Endothelial cell of umbilical vein (primary cell): ENCODE data around the gene OVOL3. TPM values are rescaled to one million over a fixed set of nuclear protein-coding genes. Genes with fewer than 3 reads are reported as not detected.

Experiments used
- BruUV-seq: library from RNA; stranded (reverse); fragments of 400-500 nt; replicated peaks from 2 replicates; lab custom pipeline; 2021; lab: Mats Ljungman, UMichigan
- CTCF ChIA-PET: fragments of 300-600, 350-600 bp; sonication (Branson Sonifier 250); formaldehyde crosslinking; loops from one replicate; lab custom pipeline; 2021; ENCODE audit warnings: antibody characterized with exemption, inconsistent platforms; lab: Charles Lee
- POLR2A ChIA-PET: fragments of 300-600, 350-600 bp; sonication (Branson Sonifier 250); formaldehyde crosslinking; loops from one replicate; lab custom pipeline; 2021; ENCODE audit warnings: antibody characterized with exemption, inconsistent platforms; lab: Charles Lee
- DNase-seq: peaks from one replicate; pipeline ENCODE4 v3.0.0-alpha.2; 2011; ENCODE audit warnings: low read depth, low spot score
- FAIRE-seq: peaks from 2 replicates; lab custom pipeline; 2011; peaks lifted over from hg19 to GRCh38; lab: Jason Lieb, UNC
- H2AFZ ChIP-seq: 2 replicates; pipeline ENCODE4 v1.6.0; 2012; ENCODE audit warnings: low read depth, low read length, control low read depth, inconsistent platforms
- H3K27ac ChIP-seq: 2 replicates; pipeline ENCODE4 v1.5.1; 2011; ENCODE audit warnings: low read depth, mild to moderate bottlenecking, control low read depth, low read length, moderate library complexity; ENCODE audit not compliant: insufficient read depth
- H3K27me3 ChIP-seq, 2 experiments: 2 replicates each; pipeline versions ENCODE4 v1.6.0 to v1.6.1; 2011; ENCODE audit warnings: low read length in 2 of 2, mixed read lengths in 1 of 2; ENCODE audit not compliant: control insufficient read depth in 2 of 2, insufficient read depth in 2 of 2
- H3K36me3 ChIP-seq, 2 experiments: 2 replicates in 1 of 2; 3 replicates in 1 of 2; pipeline ENCODE4 v1.5.1; 2011; ENCODE audit warnings: low read length in 2 of 2, mild to moderate bottlenecking in 1 of 2, moderate library complexity in 1 of 2; ENCODE audit not compliant: control insufficient read depth in 2 of 2, insufficient read depth in 2 of 2; ENCODE audit errors: extremely low read depth in 1 of 2
- H3K4me1 ChIP-seq: 3 replicates; pipeline ENCODE4 v1.5.1; 2011; ENCODE audit warnings: mild to moderate bottlenecking, low read length; ENCODE audit not compliant: control insufficient read depth, insufficient read depth; ENCODE audit errors: extremely low read depth
- H3K4me2 ChIP-seq: 2 replicates; pipeline ENCODE4 v1.6.1; 2011; ENCODE audit warnings: low read length, control low read depth, mixed read lengths; ENCODE audit not compliant: insufficient read depth
- H3K4me3 ChIP-seq, 3 experiments: fragments of 200-600 bp in 1 of 3; sonication (generic), shearing (Covaris generic) in 1 of 3; replicated peaks in 1 of 3; 2 replicates each; pipeline ENCODE4 v1.5.1; 2011 to 2016; ENCODE audit warnings: control low read depth in 3 of 3, low read length in 3 of 3, mild to moderate bottlenecking in 2 of 3, inconsistent platforms in 1 of 3, low read depth in 1 of 3, moderate library complexity in 1 of 3; ENCODE audit not compliant: insufficient read depth in 1 of 3
- H3K79me2 ChIP-seq: 2 replicates; pipeline ENCODE4 v1.6.0; 2012; ENCODE audit warnings: low read length, inconsistent platforms; ENCODE audit not compliant: control insufficient read depth, insufficient read depth
- H3K9ac ChIP-seq: replicated peaks from 2 replicates; pipeline ENCODE3; 2011; ENCODE audit warnings: low read length, control low read depth; ENCODE audit not compliant: insufficient read depth; ENCODE audit errors: extremely low read depth
- H3K9me1 ChIP-seq: replicated peaks from 3 replicates; pipeline ENCODE4 v1.6.0; 2011; ENCODE audit warnings: mild to moderate bottlenecking, low read length; ENCODE audit not compliant: control insufficient read depth, insufficient read depth; ENCODE audit errors: extremely low read depth
- H3K9me3 ChIP-seq: replicated peaks from 2 replicates; pipeline ENCODE4 v1.5.1; 2012; ENCODE audit warnings: low read length, inconsistent platforms; ENCODE audit not compliant: control insufficient read depth, insufficient read depth
- H4K20me1 ChIP-seq: replicated peaks from 2 replicates; pipeline ENCODE3; 2011; ENCODE audit warnings: mild to moderate bottlenecking, low read length; ENCODE audit not compliant: control insufficient read depth, insufficient read depth; ENCODE audit errors: extremely low read depth
- EZH2 ChIP-seq: IDR thresholded peaks from 2 replicates; pipeline ENCODE4 v1.6.1; 2012; ENCODE audit warnings: borderline replicate concordance, low read depth, mild to moderate bottlenecking, moderate library complexity, low read length, inconsistent platforms; ENCODE audit not compliant: severe bottlenecking
- FOS ChIP-seq: IDR thresholded peaks from 2 replicates; pipeline ENCODE4 v1.6.1; 2011; ENCODE audit warnings: mild to moderate bottlenecking, low read length, moderate library complexity, borderline replicate concordance; ENCODE audit not compliant: insufficient read depth
- GATA2 ChIP-seq: IDR thresholded peaks from 2 replicates; pipeline ENCODE4 v1.7.0; 2011; ENCODE audit warnings: low read depth, mild to moderate bottlenecking, moderate library complexity, mixed read lengths, low read length; ENCODE audit not compliant: insufficient read length, insufficient read depth
- JUN ChIP-seq: IDR thresholded peaks from 2 replicates; pipeline ENCODE4 v1.6.1; 2011; ENCODE audit warnings: borderline replicate concordance, low read depth; ENCODE audit not compliant: insufficient read length, insufficient read depth
- MYC ChIP-seq: IDR thresholded peaks from one replicate; pipeline ENCODE4 v1.6.1; 2011; ENCODE audit warnings: mild to moderate bottlenecking, low read depth, low read length
- POLR2A ChIP-seq: IDR thresholded peaks from 2 replicates; pipeline ENCODE4 v1.6.1; 2012; ENCODE audit warnings: low read depth, mild to moderate bottlenecking, control low read depth, low read length
- POLR2AphosphoS5 ChIP-seq: IDR thresholded peaks from 2 replicates; pipeline ENCODE4 v1.6.1; 2012; ENCODE audit warnings: low read depth, mild to moderate bottlenecking, control low read depth, low read length, moderate library complexity; ENCODE audit not compliant: insufficient read depth
- dilution Hi-C: fragments of 300-500 bp; cut with MboI; formaldehyde crosslinking; loops from one replicate; pipeline ENCODE4 v1.15.0; 2019; ENCODE audit warnings: low sequenced_read_pairs; ENCODE audit not compliant: extremely low pct_ligation_motif_present
- intact Hi-C: fragments of 100-400 bp; cut with micrococcal nuclease; formaldehyde crosslinking; loops from one replicate; pipeline ENCODE4 v1.10.0; 2022
- polyA plus RNA-seq, 4 experiments: library from polyadenylated mRNA; depleted of rRNA in 3 of 4; stranded (reverse) in 3 of 4; unstranded in 1 of 4; fragments of >200 nt; gene quantifications; 2 replicates each; pipeline versions ENCODE4 v1.2.1 to v1.2.3, GENCODE V29; 2011 to 2012; ENCODE audit warnings: missing spikeins in 1 of 4
- total RNA-seq: library from RNA; stranded (reverse); gene quantifications from 2 replicates; pipeline ENCODE4 v1.2.3, GENCODE V29; 2021
- TF ChIP-seq, protein P1 (sequence below), 2 donors: IDR thresholded peaks; 1 replicate in 1 of 2; 2 replicates in 1 of 2; pipeline ENCODE4 v1.5.1; 2011; ENCODE audit warnings: low read length in 2 of 2, mild to moderate bottlenecking in 2 of 2, moderate library complexity in 2 of 2, control low read depth in 1 of 2, inconsistent platforms in 1 of 2, low read depth in 1 of 2; ENCODE audit not compliant: insufficient read depth in 1 of 2; ENCODE audit errors: extremely low read depth in 1 of 2
- TF ChIP-seq, protein P2 (sequence below): IDR thresholded peaks from 2 replicates; pipeline ENCODE4 v1.6.1; 2011; ENCODE audit not compliant: insufficient read depth, insufficient read length

OVOL3 gene
- total and polyA plus RNA-seq, 2 donors (not counting 3 experiments of a cell fraction or from before 2014, with no cell fraction given): not detected

DNA sequence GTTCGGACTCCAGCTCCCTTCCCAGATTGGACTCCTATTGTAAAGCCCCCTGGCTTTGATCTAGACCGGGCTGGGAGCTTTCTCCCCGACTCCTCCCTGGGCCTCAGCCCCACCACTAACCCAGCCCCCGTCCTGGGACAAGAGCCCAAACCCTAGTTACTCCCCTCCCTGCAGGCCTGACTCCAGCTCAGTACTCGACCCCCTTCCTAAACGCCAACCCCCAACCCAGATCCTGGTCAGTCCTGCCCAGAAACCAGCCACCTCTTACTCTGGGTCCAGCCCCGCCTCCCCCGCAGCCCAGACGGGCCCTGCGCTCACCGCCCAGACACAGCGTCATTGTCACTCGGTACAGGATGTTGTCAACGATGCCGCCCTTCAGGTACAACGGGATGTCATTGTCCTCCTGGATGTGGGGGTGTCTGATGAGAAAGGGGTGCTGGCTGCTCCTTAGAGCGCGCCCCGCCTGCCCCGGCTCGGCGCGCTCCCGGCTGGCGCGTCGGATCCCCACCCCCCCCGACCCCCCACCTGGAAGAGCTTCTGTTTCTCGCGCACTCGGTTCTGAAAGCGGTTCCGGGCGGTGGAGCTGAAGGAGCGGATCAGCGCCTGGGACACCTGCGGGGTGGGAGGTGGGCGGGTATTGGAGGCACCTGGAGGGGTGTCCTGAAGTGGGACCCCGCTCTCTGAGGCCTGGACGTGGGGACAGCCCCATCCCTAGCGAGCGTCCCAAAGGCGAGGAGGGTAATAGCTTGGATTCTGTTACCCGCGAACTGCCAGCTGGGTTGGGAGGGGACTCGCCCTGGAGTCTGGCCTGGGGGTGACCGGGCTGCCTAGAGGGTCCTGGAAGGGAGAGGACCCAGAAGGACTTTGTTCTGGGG is 40.4 kb downstream of the OVOL3 start:
- H3K4me1 ChIP-seq: peaks cover 13% of the 10 kb centered on the region
- H2AFZ ChIP-seq: no peak overlapping the region
- H3K27ac ChIP-seq: peak overlapping the region; percentile 53
- dilution Hi-C loops: no loop called here
- H3K9me3 ChIP-seq: no peaks in the 10 kb centered on the region
- H3K36me3 ChIP-seq: peaks cover 8 to 30% of the 10 kb centered on the region in 2 experiments
- peak; percentile 55 for FAIRE-seq
- no peaks in the 10 kb centered on the region for H3K27me3 ChIP-seq
- peak overlapping the region; percentile 43 to 70 (median 56) for H3K4me3 ChIP-seq
- no peaks in the 10 kb centered on the region for H3K9me1 ChIP-seq
- peak overlapping the region; percentile 61 for H3K9ac ChIP-seq
- H3K79me2 ChIP-seq: no peaks in the 10 kb centered on the region
- no TSS peak for BruUV-seq
- TF ChIP-seq POLR2AphosphoS5 (peak; percentile 9), GATA2 (no peak)
- no peak for DNase-seq
- H3K4me2 ChIP-seq: peak overlapping the region; percentile 66
- H4K20me1 ChIP-seq: no peaks in the 10 kb centered on the region
- CTCF ChIA-PET: interaction anchor here (2.5 to 3.4 kb wide), 3 partner anchors 18 to 91 kb away, joined by 8 to 23 read pairs (median 12); no protein-coding TSS in a partner anchor
- intact Hi-C loops: loop anchor here (1.0 kb wide), 2 partner anchors 10 to 23 kb away; no protein-coding TSS in a partner anchor
- POLR2A ChIA-PET: interaction anchor here (0.5 to 1.0 kb wide), 2 partner anchors 24 to 299 kb away, joined by 3 to 4 read pairs; partner anchors contain the start of gene NPHS1

DNA sequence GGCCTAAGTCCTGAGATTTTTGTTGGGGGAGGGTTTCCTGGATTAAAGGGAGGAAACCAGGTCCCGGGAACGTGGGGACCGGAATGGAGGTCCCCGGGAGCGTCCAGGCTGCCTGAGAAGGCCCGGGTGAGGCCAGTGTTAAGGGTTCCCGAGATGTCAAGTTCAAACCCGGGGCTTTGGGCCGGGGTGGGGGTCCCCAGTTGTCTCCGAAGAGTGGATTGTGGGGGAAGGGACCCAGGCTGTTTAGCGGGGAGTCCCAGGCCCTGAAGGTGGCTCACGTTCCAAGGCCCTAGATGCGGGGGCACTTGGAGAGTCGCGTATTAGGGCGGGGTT is 41.0 kb downstream of the OVOL3 start:
- TF ChIP-seq JUN: no peak
- TF ChIP-seq FOS: no peak
- no peak for TF ChIP-seq POLR2A
- TF ChIP-seq EZH2: no peak
- TF ChIP-seq, protein P1, sequence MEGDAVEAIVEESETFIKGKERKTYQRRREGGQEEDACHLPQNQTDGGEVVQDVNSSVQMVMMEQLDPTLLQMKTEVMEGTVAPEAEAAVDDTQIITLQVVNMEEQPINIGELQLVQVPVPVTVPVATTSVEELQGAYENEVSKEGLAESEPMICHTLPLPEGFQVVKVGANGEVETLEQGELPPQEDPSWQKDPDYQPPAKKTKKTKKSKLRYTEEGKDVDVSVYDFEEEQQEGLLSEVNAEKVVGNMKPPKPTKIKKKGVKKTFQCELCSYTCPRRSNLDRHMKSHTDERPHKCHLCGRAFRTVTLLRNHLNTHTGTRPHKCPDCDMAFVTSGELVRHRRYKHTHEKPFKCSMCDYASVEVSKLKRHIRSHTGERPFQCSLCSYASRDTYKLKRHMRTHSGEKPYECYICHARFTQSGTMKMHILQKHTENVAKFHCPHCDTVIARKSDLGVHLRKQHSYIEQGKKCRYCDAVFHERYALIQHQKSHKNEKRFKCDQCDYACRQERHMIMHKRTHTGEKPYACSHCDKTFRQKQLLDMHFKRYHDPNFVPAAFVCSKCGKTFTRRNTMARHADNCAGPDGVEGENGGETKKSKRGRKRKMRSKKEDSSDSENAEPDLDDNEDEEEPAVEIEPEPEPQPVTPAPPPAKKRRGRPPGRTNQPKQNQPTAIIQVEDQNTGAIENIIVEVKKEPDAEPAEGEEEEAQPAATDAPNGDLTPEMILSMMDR (IDR thresholded peaks at IDR 0.05; ENCODE audit: extremely low read depth in 1 of 2, insufficient read depth in 1 of 2, low read depth in 1 of 2, low read length in 2 of 2): no peak
- TF ChIP-seq MYC: no peak
- TF ChIP-seq, protein P2, sequence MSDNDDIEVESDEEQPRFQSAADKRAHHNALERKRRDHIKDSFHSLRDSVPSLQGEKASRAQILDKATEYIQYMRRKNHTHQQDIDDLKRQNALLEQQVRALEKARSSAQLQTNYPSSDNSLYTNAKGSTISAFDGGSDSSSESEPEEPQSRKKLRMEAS: no peak
- no peaks in the 10 kb centered on the region for H3K9me3 ChIP-seq
- no peaks in the 10 kb centered on the region for H3K27me3 ChIP-seq
- H3K9me1 ChIP-seq: no peaks in the 10 kb centered on the region
- H3K4me3 ChIP-seq: peak overlapping the region; percentile 43 to 70 (median 56)
- peak overlapping the region; percentile 61 for H3K9ac ChIP-seq
- DNase-seq (no peak), FAIRE-seq (no peak)
- peak overlapping the region; percentile 43 for H2AFZ ChIP-seq
- H3K79me2 ChIP-seq: no peaks in the 10 kb centered on the region
- peak overlapping the region; percentile 66 for H3K4me2 ChIP-seq
- dilution Hi-C loops: no loop called here
- no peaks in the 10 kb centered on the region for H4K20me1 ChIP-seq
- peak overlapping the region; percentile 53 for H3K27ac ChIP-seq
- BruUV-seq: no TSS peak
- ChIA-PET CTCF (interaction anchor here (2.5 to 3.4 kb wide), 3 partner anchors 18 to 92 kb away, joined by 8 to 23 read pairs (median 12); no protein-coding TSS in a partner anchor), POLR2A (interaction anchor here (0.5 to 1.0 kb wide), 2 partner anchors 24 to 300 kb away, joined by 3 to 4 read pairs; partner anchors contain the start of gene NPHS1)
- intact Hi-C loops: loop anchor here (1.0 kb wide), 1 partner anchor 24 kb away; no protein-coding TSS in a partner anchor
- H3K36me3 ChIP-seq: peaks cover 8 to 24% of the 10 kb centered on the region in 2 experiments
- H3K4me1 ChIP-seq: peaks cover 13% of the 10 kb centered on the region
